SIG-M5 (cell line): Measurements from ENCODE around the gene SKIC2.
"Not testable (repeated sequence)": the region's sequence is repeated elsewhere in the genome, so short reads cannot be mapped to it uniquely, and the experiment has no call there.

Source experiments
- DNase-seq: peaks from one replicate; lab custom pipeline; 2025; lab: John Stamatoyannopoulos, UW

SKIC2 gene

GRCh38 chr6:32004864-32005537, 46.0 kb downstream of the SKIC2 start:
- not testable (repeated sequence) for DNase-seq

GRCh38 chr6:32005538-32005880, 46.5 kb downstream of the SKIC2 start:
- DNase-seq = not testable (repeated sequence)

- not testable (repeated sequence) for DNase-seq
Observed at GRCh38 chr6:32005991-32006529, 47.1 kb downstream of the SKIC2 start.

- not testable (repeated sequence) for DNase-seq
Observed at GRCh38 chr6:32007086-32007485, 48.1 kb downstream of the SKIC2 start.

- DNase-seq = not testable (repeated sequence)
Observed at GRCh38 chr6:32008037-32008436, 49.1 kb downstream of the SKIC2 start.

GRCh38 chr6:32008616-32009015, 49.6 kb downstream of the SKIC2 start:
- DNase-seq = not testable (repeated sequence)

GRCh38 chr6:32009537-32009936, 50.6 kb downstream of the SKIC2 start:
- DNase-seq = not testable (repeated sequence)

GRCh38 chr6:32010856-32011530, 52.0 kb downstream of the SKIC2 start:
- DNase-seq = not testable (repeated sequence)

GRCh38 chr6:32012941-32013617, 54.1 kb downstream of the SKIC2 start:
- not testable (repeated sequence) for DNase-seq

- DNase-seq = not testable (repeated sequence)
Observed at GRCh38 chr6:32013738-32014137, 54.8 kb downstream of the SKIC2 start.

GRCh38 chr6:32014547-32014946, 55.6 kb downstream of the SKIC2 start, which contains the start of gene C4B:
C4B (plus strand) TSS chr6:32014795; CDS start chr6:32014846, 51 bp downstream.
- not testable (repeated sequence) for DNase-seq
